ENCODE measurements around the gene CASZ1.

Gene CASZ1

GRCh38 chr1:10755970-10756521, 40.4 kb downstream of the CASZ1 start:
- no peak overlapping the region for H3K4me3 ChIP-seq (ENCODE audit: insufficient read length, low read depth)
- H3K27me3 ChIP-seq (ENCODE audit: insufficient read depth, insufficient read length): no peaks in the 10 kb centered on the region
- no peaks in the 10 kb centered on the region for H3K36me3 ChIP-seq (ENCODE audit: insufficient read depth, insufficient read length, low read length)
- H3K4me1 ChIP-seq (ENCODE audit: insufficient read depth, insufficient read length): peaks cover 14% of the 10 kb centered on the region
- no peak for DNase-seq (ENCODE audit: low read depth, low spot score)
- TF ChIP-seq SUZ12 (IDR thresholded peaks at IDR 0.05; ENCODE audit: extremely low read depth, insufficient read depth, insufficient read length): no peak
- TF ChIP-seq ZNF274 (IDR thresholded peaks at IDR 0.05; ENCODE audit: low read depth, low read length): no peak
- TF ChIP-seq YY1 (IDR thresholded peaks at IDR 0.05; ENCODE audit: insufficient read depth, insufficient read length): no peak
- no peaks in the 10 kb centered on the region for H3K9me3 ChIP-seq (ENCODE audit: insufficient read depth, low read length)
- H3K9ac ChIP-seq (ENCODE audit: insufficient read length, low read depth): peak overlapping the region; percentile 42

GRCh38 chr1:10754568-10755329, 41.7 kb downstream of the CASZ1 start:
- H3K27me3 ChIP-seq (ENCODE audit: insufficient read depth, insufficient read length): no peaks in the 10 kb centered on the region
- TF ChIP-seq ZNF274 (IDR thresholded peaks at IDR 0.05; ENCODE audit: low read depth, low read length): no peak
- TF ChIP-seq SUZ12 (IDR thresholded peaks at IDR 0.05; ENCODE audit: extremely low read depth, insufficient read depth, insufficient read length): no peak
- H3K9ac ChIP-seq (ENCODE audit: insufficient read length, low read depth): no peak overlapping the region
- H3K36me3 ChIP-seq (ENCODE audit: insufficient read depth, insufficient read length, low read length): no peaks in the 10 kb centered on the region
- DNase-seq (ENCODE audit: low read depth, low spot score): no peak
- no peak overlapping the region for H3K4me3 ChIP-seq (ENCODE audit: insufficient read length, low read depth)
- H3K4me1 ChIP-seq (ENCODE audit: insufficient read depth, insufficient read length): peaks cover 13% of the 10 kb centered on the region
- no peaks in the 10 kb centered on the region for H3K9me3 ChIP-seq (ENCODE audit: insufficient read depth, low read length)

GRCh38 chr1:10753299-10753698, 43.1 kb downstream of the CASZ1 start:
- Histone ChIP-seq H3K9me3 (ENCODE audit: insufficient read depth, low read length) (no peaks in the 10 kb centered on the region), H3K27me3 (ENCODE audit: insufficient read depth, insufficient read length) (no peaks in the 10 kb centered on the region), H3K4me1 (ENCODE audit: insufficient read depth, insufficient read length) (peaks cover 7% of the 10 kb centered on the region), H3K9ac (ENCODE audit: insufficient read length, low read depth) (no peak overlapping the region), H3K4me3 (ENCODE audit: insufficient read length, low read depth) (no peak overlapping the region), H3K36me3 (ENCODE audit: insufficient read depth, insufficient read length, low read length) (no peaks in the 10 kb centered on the region)
- TF ChIP-seq YY1 (IDR thresholded peaks at IDR 0.05; ENCODE audit: insufficient read depth, insufficient read length) (no peak), SUZ12 (IDR thresholded peaks at IDR 0.05; ENCODE audit: extremely low read depth, insufficient read depth, insufficient read length) (no peak), ZNF274 (IDR thresholded peaks at IDR 0.05; ENCODE audit: low read depth, low read length) (no peak)
- no peak for DNase-seq (ENCODE audit: low read depth, low spot score)

GRCh38 chr1:10751561-10752085, 44.8 kb downstream of the CASZ1 start:
- Histone ChIP-seq H3K27me3 (ENCODE audit: insufficient read depth, insufficient read length) (no peaks in the 10 kb centered on the region), H3K36me3 (ENCODE audit: insufficient read depth, insufficient read length, low read length) (no peaks in the 10 kb centered on the region), H3K9ac (ENCODE audit: insufficient read length, low read depth) (no peak overlapping the region), H3K4me1 (ENCODE audit: insufficient read depth, insufficient read length) (peaks cover 2% of the 10 kb centered on the region), H3K4me3 (ENCODE audit: insufficient read length, low read depth) (no peak overlapping the region), H3K9me3 (ENCODE audit: insufficient read depth, low read length) (no peaks in the 10 kb centered on the region)
- DNase-seq (ENCODE audit: low read depth, low spot score): no peak
- no peak for TF ChIP-seq ZNF274 (IDR thresholded peaks at IDR 0.05; ENCODE audit: low read depth, low read length)
- no peak for TF ChIP-seq SUZ12 (IDR thresholded peaks at IDR 0.05; ENCODE audit: extremely low read depth, insufficient read depth, insufficient read length)
- TF ChIP-seq YY1 (IDR thresholded peaks at IDR 0.05; ENCODE audit: insufficient read depth, insufficient read length): no peak

GRCh38 chr1:10751160-10751559, 45.3 kb downstream of the CASZ1 start:
- Histone ChIP-seq H3K9me3 (ENCODE audit: insufficient read depth, low read length) (no peaks in the 10 kb centered on the region), H3K4me1 (ENCODE audit: insufficient read depth, insufficient read length) (no peaks in the 10 kb centered on the region), H3K27me3 (ENCODE audit: insufficient read depth, insufficient read length) (no peaks in the 10 kb centered on the region), H3K9ac (ENCODE audit: insufficient read length, low read depth) (no peak overlapping the region), H3K4me3 (ENCODE audit: insufficient read length, low read depth) (no peak overlapping the region), H3K36me3 (ENCODE audit: insufficient read depth, insufficient read length, low read length) (no peaks in the 10 kb centered on the region)
- no peak for TF ChIP-seq ZNF274 (IDR thresholded peaks at IDR 0.05; ENCODE audit: low read depth, low read length)
- TF ChIP-seq YY1 (IDR thresholded peaks at IDR 0.05; ENCODE audit: insufficient read depth, insufficient read length): no peak
- no peak for TF ChIP-seq SUZ12 (IDR thresholded peaks at IDR 0.05; ENCODE audit: extremely low read depth, insufficient read depth, insufficient read length)
- no peak for DNase-seq (ENCODE audit: low read depth, low spot score)

- no peak overlapping the region for H3K9ac ChIP-seq (ENCODE audit: insufficient read length, low read depth)
- no peaks in the 10 kb centered on the region for H3K36me3 ChIP-seq (ENCODE audit: insufficient read depth, insufficient read length, low read length)
- H3K27me3 ChIP-seq (ENCODE audit: insufficient read depth, insufficient read length): no peaks in the 10 kb centered on the region
- no peaks in the 10 kb centered on the region for H3K4me1 ChIP-seq (ENCODE audit: insufficient read depth, insufficient read length)
- TF ChIP-seq YY1 (IDR thresholded peaks at IDR 0.05; ENCODE audit: insufficient read depth, insufficient read length) (no peak), ZNF274 (IDR thresholded peaks at IDR 0.05; ENCODE audit: low read depth, low read length) (no peak), SUZ12 (IDR thresholded peaks at IDR 0.05; ENCODE audit: extremely low read depth, insufficient read depth, insufficient read length) (no peak)
- no peak overlapping the region for H3K4me3 ChIP-seq (ENCODE audit: insufficient read length, low read depth)
- no peak for DNase-seq (ENCODE audit: low read depth, low spot score)
- H3K9me3 ChIP-seq (ENCODE audit: insufficient read depth, low read length): no peaks in the 10 kb centered on the region
Measured at GRCh38 chr1:10745886-10746455, 50.5 kb downstream of the CASZ1 start.

- Histone ChIP-seq H3K4me1 (ENCODE audit: insufficient read depth, insufficient read length) (no peaks in the 10 kb centered on the region), H3K9ac (ENCODE audit: insufficient read length, low read depth) (no peak overlapping the region), H3K9me3 (ENCODE audit: insufficient read depth, low read length) (no peaks in the 10 kb centered on the region), H3K4me3 (ENCODE audit: insufficient read length, low read depth) (no peak overlapping the region), H3K36me3 (ENCODE audit: insufficient read depth, insufficient read length, low read length) (no peaks in the 10 kb centered on the region), H3K27me3 (ENCODE audit: insufficient read depth, insufficient read length) (no peaks in the 10 kb centered on the region)
- no peak for TF ChIP-seq YY1 (IDR thresholded peaks at IDR 0.05; ENCODE audit: insufficient read depth, insufficient read length)
- TF ChIP-seq ZNF274 (IDR thresholded peaks at IDR 0.05; ENCODE audit: low read depth, low read length): no peak
- TF ChIP-seq SUZ12 (IDR thresholded peaks at IDR 0.05; ENCODE audit: extremely low read depth, insufficient read depth, insufficient read length): no peak
- no peak for DNase-seq (ENCODE audit: low read depth, low spot score)
Measured at GRCh38 chr1:10745383-10745782, 51.1 kb downstream of the CASZ1 start.
